ENCODE measurements around the gene MRPL33.

Gene MRPL33

DNA sequence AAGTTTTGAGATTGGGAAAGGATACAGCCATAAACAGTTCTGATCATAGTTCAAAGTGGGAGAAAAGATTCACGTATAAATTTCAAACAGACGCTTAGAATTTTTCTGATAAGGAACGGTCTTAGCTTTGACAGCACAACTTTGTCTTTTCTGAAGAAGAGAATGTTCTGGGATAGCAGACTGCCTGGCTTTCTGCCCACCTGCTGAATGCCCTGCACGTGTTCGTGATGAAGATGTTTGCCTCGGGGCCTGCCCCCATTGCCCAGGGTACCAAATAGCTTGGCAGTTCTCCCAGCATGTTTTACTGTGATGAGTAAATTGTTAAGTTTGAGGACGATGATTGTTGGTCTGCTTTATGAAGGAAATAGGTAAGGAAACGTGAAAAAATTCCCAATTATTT is 4.6 kb downstream of the MRPL33 start:
- DNase-seq (ENCODE audit: low read depth), result peak; percentile 63
- H3K4me3 ChIP-seq (ENCODE audit: control insufficient read depth, low read depth, low read length), result no peak overlapping the region
- TF ChIP-seq, protein P1, sequence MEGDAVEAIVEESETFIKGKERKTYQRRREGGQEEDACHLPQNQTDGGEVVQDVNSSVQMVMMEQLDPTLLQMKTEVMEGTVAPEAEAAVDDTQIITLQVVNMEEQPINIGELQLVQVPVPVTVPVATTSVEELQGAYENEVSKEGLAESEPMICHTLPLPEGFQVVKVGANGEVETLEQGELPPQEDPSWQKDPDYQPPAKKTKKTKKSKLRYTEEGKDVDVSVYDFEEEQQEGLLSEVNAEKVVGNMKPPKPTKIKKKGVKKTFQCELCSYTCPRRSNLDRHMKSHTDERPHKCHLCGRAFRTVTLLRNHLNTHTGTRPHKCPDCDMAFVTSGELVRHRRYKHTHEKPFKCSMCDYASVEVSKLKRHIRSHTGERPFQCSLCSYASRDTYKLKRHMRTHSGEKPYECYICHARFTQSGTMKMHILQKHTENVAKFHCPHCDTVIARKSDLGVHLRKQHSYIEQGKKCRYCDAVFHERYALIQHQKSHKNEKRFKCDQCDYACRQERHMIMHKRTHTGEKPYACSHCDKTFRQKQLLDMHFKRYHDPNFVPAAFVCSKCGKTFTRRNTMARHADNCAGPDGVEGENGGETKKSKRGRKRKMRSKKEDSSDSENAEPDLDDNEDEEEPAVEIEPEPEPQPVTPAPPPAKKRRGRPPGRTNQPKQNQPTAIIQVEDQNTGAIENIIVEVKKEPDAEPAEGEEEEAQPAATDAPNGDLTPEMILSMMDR (conservative IDR thresholded peaks at IDR 0.05; ENCODE audit: control insufficient read depth, insufficient read depth, low read depth, low read length), result no peak

DNA sequence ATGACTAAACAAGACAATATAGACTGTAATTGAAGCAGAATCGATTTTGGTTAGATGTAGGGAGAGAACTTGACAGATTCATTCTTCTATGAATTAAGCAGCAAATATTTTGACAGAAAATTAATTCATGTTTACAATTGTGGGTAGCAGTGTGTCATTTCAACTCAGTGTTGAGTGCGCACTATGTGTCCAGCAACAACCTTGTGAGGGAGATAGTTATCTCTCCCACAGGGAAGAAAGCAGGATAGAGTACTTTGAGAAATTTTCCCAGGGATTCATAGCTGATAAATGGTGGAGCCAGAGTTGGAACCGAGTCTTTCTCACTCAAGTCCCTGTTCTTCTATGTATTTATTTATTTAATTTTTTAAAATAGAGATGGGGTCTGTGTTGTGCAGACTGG is 5.2 kb downstream of the MRPL33 start:
- no peak for DNase-seq (ENCODE audit: low read depth)
- TF ChIP-seq, protein P1 (conservative IDR thresholded peaks at IDR 0.05; ENCODE audit: control insufficient read depth, insufficient read depth, low read depth, low read length), result no peak

DNA sequence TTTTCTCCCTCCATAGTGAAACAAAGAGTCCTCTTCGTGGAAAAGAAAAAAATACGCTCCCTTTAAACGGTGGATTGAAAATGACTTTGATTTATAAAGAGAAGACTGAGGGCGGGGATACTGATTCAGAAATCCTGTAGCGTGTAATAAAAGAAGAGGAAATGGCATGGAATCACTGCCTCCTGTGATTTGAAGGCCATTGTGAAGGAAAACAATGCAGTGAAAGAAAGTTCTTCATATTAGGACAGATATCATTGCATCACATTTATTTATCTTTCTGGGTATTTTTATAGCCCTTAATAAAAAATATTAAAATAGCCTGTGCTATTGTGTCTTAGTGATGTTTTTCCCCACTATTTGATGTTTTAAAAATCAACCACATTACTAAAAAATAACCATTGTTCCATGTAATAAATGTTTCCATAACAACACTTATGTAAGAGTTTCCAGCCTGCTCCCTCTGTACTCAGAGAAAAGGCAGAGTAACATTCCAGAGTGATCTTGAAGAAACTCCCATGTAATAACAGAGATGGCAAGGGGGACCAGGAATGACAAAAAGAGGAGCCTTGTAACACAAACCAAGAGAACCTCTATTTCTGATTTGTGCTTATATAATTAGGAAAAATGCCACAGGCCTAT is 8.0 kb downstream of the MRPL33 start:
- TF ChIP-seq, protein P1 (conservative IDR thresholded peaks at IDR 0.05; ENCODE audit: control insufficient read depth, insufficient read depth, low read depth, low read length), result no peak

More for the DNA sequence above, 5.2 kb downstream of the MRPL33 start:
- H3K4me3 ChIP-seq (ENCODE audit: control insufficient read depth, low read depth, low read length), result no peak overlapping the region

DNA sequence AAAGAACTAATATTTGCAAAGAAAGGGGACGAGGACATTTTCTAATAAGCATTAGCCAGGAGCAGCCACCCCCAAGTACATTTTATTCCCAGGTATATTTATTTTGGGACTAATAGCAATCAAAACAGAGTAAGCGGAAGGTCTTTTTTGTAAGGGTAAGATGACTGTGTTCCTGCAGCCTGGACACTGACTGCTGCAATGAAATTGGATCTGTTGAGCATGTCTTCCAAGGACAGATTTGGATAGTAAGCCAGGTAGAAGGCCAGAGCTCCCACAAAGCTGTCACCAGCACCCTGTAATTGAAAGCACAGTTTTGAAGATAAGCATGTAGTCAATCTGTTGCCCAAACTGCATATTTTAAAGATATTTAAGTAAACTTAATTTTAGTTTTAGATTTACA is 10.0 kb downstream of the MRPL33 start:
- TF ChIP-seq, protein P1 (conservative IDR thresholded peaks at IDR 0.05; ENCODE audit: control insufficient read depth, insufficient read depth, low read depth, low read length), result no peak
- H3K4me3 ChIP-seq (ENCODE audit: control insufficient read depth, low read depth, low read length), result no peak overlapping the region
- no peak for DNase-seq (ENCODE audit: low read depth)

More for the DNA sequence above, 8.0 kb downstream of the MRPL33 start:
- DNase-seq (ENCODE audit: low read depth), result no peak
- no peak overlapping the region for H3K4me3 ChIP-seq (ENCODE audit: control insufficient read depth, low read depth, low read length)

DNA sequence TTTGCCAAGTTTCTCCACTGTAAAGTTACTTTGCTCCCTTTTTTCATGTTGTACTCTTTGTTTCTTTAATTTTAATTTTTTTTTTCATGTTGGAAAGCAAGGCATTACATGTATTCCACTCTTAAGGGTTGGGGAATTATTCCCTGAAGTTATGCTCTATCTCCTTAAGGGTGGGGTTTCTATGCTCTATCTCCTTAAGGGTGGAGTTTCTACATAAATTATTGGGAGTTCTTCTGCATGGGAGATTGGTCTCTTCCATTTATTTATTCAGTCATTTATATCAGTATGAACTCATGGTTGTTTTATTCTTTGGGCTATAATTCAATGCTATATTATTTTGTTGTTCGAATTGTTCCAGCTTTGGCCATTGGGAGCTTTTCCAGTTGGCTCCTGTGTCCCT is 11.2 kb downstream of the MRPL33 start:
- TF ChIP-seq, protein P1 (conservative IDR thresholded peaks at IDR 0.05; ENCODE audit: control insufficient read depth, insufficient read depth, low read depth, low read length), result no peak

DNA sequence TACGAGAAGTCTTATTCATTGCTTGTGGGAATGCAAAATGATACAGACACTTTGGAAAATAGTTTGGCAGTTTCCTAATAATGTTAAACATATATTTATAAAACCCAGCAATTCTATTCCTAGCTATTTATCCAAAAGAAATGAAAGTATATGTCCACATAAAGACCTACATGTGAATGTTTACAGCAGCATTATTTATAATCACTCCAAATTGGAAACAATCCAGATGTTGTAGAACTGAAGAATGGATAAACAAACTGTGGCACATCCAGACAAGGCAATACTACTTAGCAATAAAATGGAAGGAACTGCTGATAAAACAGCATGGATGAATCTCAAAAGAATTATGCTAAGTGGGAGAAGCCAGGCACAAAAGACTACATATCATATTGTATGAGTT is 19.3 kb downstream of the MRPL33 start:
- H3K4me3 ChIP-seq (ENCODE audit: control insufficient read depth, low read depth, low read length), result no peak overlapping the region
- TF ChIP-seq, protein P1 (conservative IDR thresholded peaks at IDR 0.05; ENCODE audit: control insufficient read depth, insufficient read depth, low read depth, low read length), result no peak
- DNase-seq (ENCODE audit: low read depth), result no peak

More for the DNA sequence above, 11.2 kb downstream of the MRPL33 start:
- no peak overlapping the region for H3K4me3 ChIP-seq (ENCODE audit: control insufficient read depth, low read depth, low read length)
- no peak for DNase-seq (ENCODE audit: low read depth)
